Measurements from ENCODE around the gene MED15.

The MED15 gene

DNA sequence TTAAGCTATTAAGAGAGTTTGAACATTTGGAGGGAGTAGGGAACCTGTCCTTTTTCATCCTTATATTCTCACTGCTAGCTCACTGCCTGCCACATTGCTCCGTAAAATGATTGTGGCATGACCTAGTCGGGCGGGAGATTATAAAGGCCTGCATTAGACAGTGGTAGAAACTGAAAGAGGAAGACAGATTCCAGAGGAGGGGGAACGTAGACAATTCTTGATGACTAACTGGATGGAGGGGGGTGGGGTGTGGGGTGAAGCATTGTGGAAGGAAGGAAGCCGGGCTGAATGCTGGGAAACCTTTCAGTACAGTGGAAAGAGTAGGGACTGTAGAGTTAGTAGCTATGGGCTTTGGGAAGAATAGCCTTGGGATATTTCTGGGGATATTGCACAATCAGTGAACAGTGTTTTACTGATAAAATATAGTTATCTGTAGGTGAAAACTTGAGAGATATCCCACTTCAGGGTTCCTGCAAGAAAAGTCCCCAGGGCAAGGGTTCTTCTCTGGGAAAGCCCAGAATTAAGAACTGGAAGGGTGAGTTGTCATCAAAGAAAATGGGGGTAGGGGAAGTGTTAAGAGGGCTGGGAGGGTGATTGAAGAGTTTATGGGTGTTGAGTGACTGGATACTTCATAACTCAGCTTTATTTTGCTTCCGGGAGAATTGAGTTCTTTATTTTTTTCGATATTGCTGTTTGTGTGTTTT lies 2.1 kb downstream of the MED15 start:
- DNase-seq (ENCODE audit: low spot score) = no peak

DNA sequence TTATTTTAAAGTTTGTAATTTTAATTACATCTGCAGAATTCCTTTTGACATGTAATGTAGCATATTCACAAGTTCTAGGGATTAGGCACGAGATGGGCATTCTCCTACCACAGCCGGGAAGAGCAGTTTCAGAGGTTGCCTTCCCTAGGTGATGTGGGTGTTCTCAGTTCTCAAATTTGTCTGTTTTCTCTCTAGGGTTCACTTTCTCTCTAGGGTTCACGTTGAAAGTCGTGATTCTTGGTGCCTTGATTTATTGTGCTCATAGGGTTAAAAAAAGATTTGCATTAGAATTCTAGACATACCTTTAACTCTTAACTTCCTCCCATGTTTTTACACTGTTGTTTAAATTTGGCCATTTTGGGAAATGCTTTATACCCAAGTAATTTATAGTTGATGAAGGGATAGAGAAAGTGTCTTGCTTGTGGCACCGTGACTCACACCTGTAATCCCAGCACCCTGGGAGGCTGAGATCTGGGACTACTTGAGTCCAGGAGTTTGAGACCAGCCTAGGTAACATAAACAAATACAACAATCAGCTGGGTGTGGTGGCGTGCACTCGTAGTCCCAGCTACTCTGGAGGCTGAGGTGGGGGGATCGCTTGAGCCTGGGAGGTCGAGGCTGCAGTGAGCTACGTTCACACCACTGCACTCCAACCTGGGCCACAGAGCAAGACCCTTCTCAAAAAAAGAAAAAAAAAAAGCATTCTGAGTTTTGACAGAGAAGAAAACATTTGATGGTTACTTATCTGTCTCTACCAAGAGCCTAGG lies 3.6 kb downstream of the MED15 start:
- DNase-seq (ENCODE audit: low spot score) = no peak

DNA sequence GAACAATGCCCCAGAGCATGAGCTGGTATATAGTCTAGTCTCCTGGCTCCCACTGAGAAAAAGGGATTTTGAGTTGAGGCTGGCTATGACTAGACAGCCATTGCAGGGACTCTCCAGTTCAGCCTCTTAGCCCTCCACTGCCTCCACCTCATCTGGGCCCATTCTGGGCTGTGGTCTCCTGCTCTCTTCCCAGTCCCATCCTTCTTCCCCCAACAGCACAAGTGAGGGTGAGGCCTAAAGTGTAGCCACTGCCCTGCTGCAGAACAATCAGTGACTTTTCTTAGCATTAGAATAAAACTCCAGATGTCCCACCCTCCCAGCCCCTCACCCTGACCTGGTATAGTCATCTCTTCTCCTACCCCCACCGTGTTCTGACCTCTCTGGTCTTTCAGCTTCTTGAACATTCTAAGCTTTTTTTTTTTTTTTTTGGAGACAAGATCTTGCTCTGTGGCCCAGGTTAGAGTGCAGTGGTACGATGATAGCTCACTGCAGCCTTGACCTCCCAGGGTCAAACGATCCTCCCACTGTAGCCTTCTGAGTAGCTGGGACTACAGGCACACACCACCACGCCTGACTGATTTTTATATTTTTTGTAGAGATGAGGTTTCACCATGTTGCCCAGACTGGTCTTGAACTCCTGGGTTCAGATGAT lies 4.3 kb downstream of the MED15 start:
- DNase-seq (ENCODE audit: low spot score) = no peak

DNA sequence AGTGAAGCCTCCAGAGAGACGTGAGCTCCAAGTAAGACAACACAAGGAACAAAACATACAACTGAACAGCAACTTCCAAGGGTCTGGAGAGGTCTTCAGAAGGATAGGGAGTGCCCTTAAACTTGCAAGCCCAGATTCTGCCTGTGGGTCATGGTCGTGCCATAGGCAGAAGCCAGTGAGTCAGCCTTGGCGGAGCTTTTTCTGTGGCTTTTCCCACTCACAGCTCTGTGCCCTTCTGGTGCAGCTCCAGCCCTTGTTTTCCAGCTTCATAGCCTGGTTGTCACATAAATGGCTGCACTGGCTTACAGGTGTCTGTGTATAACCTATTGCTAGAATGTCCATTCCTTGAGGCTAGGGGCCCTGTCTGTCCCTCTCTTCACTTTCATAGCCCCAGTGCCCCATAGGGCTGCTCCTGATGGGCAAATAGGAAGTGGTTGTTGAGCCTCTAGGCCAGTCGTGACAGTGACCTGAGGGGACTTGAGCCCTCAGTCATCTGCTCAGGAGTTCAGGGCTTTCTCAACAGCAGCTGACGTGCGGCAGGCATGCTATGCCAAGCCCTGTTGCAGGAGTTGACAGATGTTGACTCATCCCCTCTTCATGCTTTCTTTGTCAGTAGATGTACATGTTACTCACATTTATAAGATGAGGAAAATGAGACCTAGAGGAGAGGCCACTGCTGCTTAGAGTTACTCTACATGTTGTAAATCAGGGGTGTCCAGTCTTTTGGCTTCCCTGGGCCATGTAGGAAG lies 7.4 kb downstream of the MED15 start:
- no peak for DNase-seq (ENCODE audit: low spot score)

DNA sequence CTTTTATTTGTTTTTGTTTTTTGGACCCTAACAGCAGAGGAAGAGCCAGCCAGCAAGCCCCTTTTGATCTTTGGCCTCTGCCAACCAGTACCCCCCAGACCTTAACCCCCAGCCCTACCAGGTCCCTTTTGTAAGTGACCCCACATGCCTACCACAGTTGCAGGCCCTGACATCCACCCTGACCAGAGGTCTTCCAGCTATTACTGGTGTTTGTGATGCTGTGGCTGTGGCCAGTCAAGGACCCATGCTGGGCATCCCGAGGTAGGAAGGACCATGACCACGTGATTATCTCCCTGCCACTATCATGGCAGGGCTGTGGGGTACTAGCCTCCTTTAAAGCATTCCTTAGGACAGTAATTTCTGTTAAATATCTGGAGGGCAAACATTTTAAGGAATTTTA lies 9.0 kb downstream of the MED15 start:
- DNase-seq (ENCODE audit: low spot score) = no peak

DNA sequence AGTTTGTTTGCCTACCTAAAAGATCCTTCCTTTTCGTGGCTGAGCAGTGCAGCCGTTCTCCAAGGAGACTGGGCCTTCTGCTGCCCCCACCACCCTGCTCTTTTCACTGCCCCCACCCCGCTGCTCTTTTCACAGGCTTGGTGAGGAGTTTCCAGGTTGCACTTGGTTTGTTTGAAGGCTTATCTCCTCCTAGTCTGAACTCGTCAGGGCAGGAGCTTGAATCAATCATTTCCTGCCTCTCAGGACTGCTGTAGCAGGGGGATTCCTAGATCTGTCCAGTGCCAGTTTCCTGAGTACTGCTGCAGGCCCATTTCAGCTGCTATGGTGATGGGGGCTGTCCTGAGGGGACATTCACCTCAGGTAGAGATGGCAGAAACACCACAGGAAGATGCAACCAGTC lies 10.0 kb downstream of the MED15 start:
- DNase-seq (ENCODE audit: low spot score) = no peak

DNA sequence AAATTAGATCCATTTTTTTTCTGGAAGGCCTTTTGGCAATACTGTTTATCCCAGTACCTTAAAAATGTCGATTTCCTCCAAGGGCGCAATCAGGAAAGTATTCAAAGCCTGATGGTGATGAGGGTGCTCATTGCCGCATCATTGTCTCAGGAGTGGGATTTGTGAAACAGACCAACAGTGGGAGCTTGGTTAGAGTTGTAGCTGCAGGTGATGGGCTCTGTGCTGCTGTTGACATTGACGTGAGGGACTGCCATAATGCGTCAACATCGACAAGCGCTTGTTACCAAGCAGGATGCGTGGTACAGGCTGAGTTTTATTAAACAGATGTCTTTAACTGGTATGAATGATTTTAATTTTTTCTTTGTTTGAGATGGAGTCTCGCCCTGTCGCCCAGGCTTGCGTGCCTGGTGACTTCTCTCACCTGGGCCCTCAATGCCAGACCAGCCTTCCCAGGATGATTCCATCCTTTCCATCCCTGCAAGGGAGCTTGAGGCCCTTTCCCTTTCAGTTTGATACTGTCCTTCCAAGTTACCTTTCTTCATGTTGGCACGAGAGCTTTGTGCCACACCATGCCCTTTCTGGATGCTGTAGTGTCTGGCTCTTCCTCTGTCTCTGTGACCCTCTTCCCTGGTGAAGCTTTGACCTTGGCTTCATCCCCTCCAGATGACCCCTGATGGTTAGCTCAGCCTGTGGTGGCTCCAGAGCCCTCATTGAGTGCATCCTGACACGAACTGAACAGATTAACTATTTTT lies 10.6 kb downstream of the MED15 start:
- DNase-seq (ENCODE audit: low spot score) = no peak

DNA sequence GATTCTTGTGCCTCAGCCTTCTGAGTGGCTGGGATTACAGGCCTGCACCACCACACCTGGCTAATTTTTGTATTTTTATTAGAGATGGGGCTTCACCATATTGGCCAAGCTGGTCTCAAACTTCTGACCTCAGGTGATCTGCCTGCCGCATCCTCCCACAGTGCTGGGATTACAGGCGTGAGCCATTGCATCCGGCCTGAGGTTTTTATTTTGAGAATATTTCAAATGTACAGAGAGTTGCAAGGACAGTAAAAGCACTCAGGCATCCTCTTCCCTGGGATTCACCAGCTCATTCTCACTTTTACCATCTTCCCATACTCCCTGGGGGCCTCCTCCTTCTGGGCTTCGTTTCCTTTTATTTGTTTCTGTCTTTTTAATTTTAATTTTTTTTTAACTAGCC lies 12.1 kb downstream of the MED15 start:
- DNase-seq (ENCODE audit: low spot score) = no peak

DNA sequence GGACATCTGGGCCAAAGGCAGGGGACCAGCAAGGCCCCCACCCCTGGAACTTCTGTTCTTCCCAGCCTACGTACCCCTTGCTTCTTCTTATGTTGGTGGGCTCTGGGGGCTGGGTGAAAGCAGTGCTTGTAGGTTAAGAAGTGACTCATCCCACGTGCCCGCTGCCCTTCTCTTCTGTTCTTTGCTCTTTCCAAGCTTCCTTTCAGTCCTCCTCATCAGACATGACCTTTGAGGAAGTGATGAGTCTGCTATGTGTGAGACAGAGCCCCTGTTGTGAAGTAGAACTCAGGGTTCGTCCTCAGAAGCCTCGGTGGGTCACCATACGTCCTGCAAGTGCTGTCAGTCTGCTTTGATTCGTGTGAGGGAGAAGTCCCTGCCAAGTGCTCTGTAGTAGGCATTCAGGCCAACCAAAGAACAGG lies 12.7 kb downstream of the MED15 start:
- DNase-seq (ENCODE audit: low spot score) = no peak

DNA sequence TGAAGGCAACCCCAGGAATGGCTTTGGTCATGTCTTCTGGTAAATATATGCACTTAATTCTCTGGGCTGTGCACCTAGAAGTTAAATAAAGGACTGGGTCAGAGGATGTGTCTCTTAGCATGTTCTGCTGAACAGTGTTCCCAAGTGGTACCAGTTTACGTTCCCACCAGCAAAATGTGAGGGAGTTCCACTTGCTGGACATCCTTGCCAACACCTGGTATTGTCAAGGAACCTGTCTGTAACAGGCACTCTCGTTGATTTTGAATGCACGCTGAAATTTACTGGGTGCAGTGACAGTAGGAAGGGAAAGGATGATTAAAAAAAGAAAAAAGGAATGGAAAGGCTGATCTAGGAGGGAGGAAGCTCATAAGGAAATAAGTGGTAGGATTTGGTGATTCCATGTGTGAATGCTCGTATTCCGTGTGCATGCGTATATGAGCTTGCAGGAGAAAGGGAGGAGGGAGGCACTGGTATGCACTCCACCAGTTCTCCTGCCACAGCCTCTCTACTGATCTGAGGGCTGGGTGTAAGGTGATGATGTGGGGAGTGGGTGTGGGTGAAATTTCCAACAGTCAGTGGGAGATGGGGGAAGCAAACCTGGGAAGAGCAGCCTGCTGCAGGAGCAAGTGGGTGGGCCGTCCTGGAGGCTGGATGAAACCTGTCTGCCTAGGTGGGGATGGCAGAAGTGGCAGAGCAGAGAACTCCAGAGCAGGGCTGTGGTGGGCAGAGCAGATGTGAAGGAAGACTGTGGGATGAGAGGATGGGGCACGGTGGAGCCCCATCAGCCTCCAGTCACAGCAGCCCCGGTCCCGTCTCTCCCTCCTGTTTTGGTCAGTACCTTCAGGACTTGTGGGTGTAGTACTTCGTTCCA lies 15.0 kb downstream of the MED15 start:
- no peak for DNase-seq (ENCODE audit: low spot score)

DNA sequence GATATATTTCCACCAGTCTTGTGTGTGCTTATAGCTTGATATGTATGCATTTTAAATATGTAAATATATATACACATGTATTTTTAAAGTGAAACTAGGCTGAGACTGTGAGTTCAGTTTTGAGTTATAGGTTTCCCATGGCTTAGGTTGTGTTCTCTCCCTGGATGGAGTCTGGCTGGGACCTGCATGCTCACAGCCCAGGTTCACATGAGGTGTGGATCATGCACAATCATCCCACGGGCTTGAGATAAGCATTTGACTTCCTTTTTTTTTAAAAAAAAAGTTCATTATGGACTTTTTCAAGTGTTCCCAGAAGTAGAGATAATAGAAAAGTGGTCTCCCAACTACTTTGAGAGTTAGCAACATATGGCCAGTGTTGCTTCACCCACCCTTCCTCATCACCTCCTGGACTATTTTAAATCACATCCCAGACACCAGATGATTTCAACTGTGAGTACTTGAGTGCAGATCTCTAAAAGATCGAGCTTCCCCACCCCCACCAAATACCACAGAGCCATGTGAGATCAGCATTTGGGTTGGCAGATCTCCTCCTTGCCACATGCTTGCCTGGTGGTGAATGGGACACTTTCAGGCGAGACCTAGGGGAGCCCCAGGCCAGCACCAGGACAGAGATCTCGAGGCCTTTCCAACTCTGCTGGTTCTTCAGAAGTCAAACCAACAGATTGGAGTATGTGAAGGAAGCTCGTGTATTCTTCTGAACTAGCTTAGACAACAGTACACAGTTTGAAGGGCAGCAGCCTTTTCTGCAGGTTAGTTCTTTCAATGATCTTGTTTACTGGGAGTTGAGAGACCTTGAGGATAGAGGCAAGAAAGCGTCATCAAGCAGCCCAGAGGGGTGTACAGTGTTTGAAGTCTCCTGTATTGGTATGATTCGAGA lies 15.9 kb downstream of the MED15 start:
- no peak for DNase-seq (ENCODE audit: low spot score)

DNA sequence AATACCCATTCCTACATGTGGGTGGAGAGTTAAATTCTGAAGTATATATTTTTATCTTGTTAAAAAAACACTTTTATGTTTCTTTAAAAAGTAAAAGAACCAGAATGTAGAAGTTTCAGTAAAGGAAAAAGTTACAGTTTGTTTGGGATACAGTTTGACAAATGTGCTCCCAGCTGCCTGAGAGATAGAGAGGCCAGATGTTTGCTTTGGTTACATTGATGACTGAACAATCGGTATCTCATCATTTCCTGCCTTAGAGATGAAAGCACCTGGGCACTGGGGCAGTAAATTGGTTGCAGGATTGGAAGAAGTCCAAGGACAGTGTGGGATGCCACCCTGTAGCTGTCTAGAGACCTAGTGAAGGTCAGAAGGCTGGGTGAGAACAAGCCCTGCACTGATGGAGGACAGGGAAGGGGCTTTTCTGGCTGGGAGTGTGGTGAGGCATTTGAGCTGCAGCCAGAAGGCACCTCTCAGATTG lies 16.6 kb downstream of the MED15 start:
- no peak for DNase-seq (ENCODE audit: low spot score)

DNA sequence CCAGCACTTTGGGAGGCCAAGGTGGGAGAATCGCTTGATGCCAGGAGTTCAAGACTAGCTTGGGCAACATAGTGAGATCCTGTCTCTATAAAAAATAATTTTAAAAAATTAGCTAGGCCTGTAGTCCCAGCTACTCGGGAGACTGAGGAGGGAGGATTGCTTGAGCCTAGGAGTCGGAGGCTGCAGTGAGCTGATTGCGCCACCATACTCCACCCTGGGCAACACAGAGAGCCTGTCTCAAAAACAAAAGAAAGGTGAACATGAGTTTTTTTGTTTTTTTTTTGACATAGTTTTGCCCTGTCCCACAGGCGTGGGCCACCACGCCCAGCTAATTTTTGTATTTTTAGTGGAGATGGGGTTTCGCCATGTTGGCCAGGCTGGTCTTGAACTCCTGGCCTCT lies 17.6 kb downstream of the MED15 start:
- DNase-seq (ENCODE audit: low spot score) = no peak

DNA sequence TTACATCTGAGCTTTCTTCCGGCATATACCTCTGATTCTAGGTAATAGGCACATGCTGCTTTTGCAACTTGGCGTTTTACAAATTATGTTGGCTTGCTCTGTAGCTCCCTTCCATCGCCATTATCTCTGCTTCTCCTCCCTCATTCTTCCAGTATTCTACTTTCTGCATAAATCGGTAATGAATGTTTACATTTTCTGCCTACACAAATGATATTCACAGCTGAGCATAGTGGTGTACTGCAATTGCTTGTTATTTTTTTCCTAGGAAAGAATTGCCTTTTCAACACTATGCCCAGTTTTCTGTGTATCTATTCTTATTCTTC lies 18.9 kb downstream of the MED15 start:
- DNase-seq (ENCODE audit: low spot score) = no peak

DNA sequence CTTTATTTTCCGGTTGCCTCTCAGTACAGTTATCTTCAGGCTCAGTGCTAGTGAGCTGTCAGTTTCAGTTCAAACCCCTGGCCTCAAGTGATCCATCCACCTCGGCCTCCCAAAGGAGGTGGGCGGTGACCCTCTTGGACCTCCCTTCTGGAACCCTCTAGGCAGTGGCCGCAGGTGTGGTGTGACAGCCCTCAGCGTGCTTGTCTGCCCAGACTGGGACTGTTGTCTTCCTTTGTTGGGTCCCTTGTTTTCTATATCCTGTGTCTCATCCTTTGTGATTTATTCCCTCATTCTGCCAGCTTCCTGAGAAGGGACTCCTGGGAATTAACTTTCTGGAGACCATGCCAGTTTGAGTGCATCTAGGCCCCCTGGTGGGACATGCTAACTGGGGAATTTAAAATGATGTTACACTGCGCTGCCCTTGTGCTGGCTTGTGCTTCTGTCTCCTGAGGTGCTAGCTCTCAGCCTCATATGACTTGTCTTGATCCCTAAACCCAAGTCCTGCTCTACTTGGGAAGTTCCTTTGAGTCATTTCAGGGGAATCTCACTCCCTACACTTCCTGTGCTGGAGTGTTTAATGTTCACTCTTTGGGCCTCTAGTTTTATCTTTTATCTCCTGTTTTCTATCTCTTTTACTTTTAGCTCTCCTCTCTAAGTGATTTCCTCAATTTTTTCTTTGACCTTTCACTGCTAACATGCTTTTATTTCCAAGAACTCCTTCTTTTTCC lies 19.4 kb downstream of the MED15 start:
- no peak for DNase-seq (ENCODE audit: low spot score)

DNA sequence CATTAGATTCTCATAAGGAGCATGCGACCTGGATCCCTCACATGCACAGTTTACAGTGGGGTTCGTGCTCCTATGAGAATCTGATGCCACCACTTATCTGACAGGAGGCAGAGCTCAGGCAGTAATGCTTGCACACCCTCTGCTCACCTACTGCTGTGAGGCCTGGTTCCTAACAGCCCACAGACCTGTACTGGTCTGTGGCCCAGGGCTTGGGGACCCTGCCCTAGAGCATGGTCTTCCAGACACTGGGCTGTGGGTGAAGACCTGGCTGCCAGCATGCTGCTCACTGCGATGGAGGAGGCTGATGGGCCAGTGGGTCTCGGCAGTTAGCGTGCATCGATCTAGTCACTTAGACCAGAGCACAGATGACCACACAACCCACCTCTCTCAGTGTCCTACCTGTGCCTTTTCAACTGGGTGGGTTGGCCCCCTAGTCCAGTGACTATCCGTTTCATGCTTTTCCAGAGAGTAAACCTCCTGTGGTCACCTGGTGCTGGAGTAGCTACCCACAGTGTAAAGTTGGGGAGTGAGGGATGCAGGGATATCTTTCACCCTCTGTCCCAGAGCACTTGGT lies 21.1 kb downstream of the MED15 start:
- no peak for DNase-seq (ENCODE audit: low spot score)

DNA sequence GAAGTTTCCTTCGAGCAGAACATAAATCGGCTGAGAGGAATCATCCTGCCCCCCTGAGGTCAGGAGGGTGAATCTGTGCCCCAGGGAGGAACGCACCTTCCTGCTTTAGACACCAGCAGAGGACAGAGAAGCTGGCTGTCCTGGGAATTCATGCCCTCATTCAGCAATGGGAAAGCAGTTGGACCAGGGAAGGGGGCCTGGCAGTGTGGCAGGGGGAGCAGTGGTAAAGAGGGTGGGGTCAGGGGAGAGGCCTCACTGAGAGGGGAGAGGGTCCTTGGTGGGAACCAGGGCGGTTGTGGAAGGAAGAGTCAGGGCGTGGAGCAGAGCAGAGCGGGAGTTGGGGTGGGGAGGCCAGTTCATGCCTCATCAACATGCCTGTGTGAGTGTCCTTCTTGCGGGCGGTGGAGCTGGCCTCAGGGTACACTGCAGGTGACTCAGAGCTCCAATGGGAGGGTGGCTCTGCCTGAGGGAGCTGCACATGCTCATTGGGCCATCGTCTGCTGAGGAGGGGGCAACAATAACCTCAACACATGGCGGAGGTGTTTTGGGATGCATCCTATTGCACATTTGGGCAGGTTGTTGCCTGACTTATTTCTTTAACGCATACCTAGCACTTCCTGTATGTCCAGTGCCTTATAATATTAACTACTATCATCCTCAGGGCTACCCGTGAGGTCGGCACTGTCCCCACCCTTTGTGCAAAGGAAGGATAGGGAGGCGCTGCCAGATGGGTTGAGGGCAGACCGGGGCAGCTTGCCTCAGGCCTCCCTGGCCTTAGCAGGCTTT lies 23.2 kb downstream of the MED15 start:
- no peak for DNase-seq (ENCODE audit: low spot score)

DNA sequence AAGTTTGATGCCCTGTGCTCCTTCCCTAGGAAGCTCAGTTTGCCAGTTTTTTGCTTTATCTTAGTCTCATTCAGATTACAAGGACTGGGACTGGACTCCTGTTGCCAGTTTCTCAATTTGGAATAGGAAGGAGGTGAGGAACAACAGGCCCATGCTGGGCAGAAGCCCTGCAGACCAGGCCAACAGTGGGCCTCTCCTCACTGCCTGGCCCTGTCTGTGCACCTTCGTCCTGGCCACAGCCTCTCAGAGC lies 23.7 kb downstream of the MED15 start:
- no peak for DNase-seq (ENCODE audit: low spot score)
